HepG2 (cell line): ENCODE data around the gene LAMA5.

Experiments
- SAP130 ChIP-seq: IDR thresholded peaks from 2 replicates; pipeline ENCODE4 v1.6.1; 2016; ENCODE audit warnings: low read depth
- ZNF704 ChIP-seq: sonication (generic); formaldehyde crosslinking; IDR thresholded peaks from 2 replicates; pipeline ENCODE4 v1.8.1; 2023; ENCODE audit warnings: mild to moderate bottlenecking, inconsistent platforms, moderate library complexity, missing genetic modification reagents, borderline replicate concordance
- TF ChIP-seq, protein P1 (sequence below): sonication (generic); formaldehyde crosslinking; IDR thresholded peaks from 2 replicates; pipeline ENCODE4 v1.4.0; 2020; ENCODE audit warnings: missing genetic modification reagents; ENCODE audit errors: not compliant biosample characterization

DNA sequence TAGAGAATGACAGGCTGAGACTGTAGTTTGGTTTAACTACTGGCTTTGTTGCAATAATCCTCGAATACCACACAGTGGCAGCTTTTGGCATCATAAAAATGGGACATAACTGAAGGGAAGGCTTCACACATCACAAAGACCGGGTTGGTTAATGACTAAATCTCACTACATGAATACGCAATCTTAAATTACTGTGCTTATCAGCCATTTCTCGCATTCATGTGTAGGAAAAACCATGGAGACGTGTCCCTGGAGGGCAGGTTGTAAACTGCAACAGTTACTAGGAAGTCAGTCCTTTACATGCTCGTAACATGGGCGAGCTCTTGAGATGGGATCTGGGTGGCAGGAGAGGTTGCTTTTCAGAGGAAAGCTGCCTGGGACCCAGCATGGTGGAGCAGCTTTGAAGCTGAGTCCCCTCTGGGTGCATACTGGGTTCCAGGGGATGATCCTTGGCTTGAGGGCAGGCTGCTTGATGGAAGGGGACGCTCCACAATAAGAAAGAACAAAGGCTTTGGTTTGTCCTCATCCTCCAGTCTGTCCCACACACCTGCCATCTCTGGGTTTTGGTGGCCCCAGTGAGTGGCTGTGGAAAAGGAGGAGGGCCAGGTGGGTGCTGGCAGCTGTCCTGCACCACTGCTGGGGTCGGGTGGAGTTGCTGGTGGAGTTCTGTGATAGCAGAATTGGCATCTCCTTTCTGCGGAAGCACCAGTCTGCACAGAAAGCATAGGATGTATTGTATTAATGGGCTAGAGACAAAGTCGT, 21.9 kb upstream of the LAMA5 start:
- no peak for TF ChIP-seq SAP130 (CRISPR knock-in tag)
- TF ChIP-seq, protein P1, sequence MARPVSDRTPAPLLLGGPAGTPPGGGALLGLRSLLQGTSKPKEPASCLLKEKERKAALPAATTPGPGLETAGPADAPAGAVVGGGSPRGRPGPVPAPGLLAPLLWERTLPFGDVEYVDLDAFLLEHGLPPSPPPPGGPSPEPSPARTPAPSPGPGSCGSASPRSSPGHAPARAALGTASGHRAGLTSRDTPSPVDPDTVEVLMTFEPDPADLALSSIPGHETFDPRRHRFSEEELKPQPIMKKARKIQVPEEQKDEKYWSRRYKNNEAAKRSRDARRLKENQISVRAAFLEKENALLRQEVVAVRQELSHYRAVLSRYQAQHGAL (CRISPR knock-in tag): no peak
- TF ChIP-seq ZNF704: no peak
